OCI-M2 (cell line): ENCODE measurements around the gene MGST2.

ENCODE experiments used
- DNase-seq: peaks from one replicate; lab custom pipeline; 2025; ENCODE audit not compliant: unreplicated experiment; lab: John Stamatoyannopoulos, UW

Gene MGST2

GRCh38 chr4:139643042-139643895, 22.4 kb upstream of the MGST2 start:
- DNase-seq = no peak

DNA sequence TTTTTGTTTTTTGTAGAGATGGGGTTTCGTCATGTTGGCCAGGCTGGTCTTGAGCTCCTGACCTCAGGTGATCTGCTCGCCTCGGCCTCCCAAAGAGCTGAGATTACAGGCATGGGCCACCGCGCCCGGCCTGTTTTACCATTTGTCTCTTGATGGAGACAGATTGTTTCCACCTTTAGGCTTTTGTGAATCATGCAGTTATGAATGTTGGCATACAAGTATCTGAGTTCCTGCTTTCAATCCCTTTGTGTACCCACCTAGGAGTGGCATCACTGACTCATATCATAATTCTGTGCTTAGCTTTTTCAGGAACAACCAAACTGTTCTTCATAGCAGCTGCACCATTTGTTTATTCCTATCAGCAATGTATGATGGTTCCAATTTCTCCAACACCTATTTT, 20.2 kb upstream of the MGST2 start:
- no peak for DNase-seq

DNA sequence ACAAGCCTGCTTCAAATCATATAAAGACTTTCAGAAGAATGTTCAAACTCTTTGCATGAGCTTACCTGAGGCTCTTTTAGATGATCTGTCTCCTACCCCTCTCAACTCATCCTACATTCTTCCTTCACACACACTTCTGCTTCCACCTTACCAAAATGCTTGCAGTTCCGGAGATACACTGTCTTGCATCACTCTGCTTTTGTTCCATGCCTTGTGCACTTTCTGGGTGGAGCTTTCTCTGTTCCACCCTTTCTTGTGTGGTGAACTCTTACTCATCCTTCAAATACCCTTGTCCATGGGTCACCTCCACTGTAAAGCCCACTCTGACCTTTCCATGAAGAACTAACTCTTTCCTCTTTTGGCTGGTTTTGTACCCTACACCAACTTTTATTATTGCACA, 18.4 kb upstream of the MGST2 start:
- no peak for DNase-seq

- DNase-seq = no peak
Observed at GRCh38 chr4:139647952-139648351, 17.7 kb upstream of the MGST2 start.

GRCh38 chr4:139651282-139652194, 14.1 kb upstream of the MGST2 start:
- DNase-seq = no peak

DNA sequence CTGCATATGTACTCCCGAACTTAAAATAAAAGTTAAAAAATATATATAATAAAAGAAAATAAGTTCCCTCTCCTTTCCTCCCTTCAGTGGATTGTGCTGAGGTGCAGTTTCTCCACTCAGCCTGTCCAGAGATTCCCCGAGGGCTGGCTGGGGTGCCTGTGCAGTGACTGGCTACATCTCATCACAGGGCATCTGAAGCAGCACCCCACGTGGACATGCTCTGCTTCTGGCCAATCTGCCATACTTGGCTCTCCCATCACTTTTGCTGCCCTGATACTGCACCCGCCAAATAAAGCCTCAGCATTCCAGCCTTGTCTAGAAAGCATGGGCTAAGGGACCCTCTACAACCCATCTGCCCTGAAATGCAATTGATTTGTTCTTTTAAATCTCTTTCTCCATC, 11.1 kb upstream of the MGST2 start:
- DNase-seq = no peak

DNA sequence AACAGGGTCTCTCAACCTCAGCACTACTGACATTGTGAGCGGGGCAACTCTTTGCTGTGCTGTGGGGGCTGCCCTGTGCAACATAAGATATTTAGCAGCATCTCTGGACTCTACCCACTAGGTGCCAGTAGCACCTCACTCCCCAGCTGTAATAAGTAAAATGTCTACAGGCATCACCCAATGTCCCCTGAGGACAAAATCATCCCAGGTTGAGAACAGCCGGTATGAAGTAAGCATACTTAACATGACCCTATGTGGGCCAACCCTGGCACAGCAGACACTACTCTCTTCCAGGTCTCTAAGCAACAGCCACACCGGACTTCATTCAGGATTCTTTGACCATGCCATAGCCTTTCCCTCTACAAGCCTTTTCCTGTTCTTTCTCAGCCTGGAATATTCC, 10.5 kb upstream of the MGST2 start:
- no peak for DNase-seq

GRCh38 chr4:139656614-139657486, 8.8 kb upstream of the MGST2 start:
- DNase-seq = peak; percentile 12

DNA sequence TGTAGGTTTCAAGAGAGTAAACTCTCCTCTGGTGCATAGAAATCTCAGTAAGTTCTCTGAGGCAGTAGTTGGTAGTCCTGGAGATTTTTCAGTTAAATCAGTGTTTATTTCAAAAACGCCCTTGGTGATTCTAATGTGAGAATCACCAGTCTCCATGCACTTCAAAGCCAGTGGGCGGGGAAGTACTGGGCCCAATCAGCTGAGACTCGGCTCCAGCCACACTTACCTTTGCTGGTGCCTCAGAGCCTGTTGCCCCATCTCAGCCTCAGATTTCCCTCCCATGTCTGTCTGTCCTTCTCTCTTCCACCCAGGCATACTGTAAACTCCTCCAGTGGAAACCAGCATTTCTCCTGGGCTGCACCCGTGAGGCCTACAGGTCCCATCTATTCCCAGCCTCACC, 7.4 kb upstream of the MGST2 start:
- DNase-seq = no peak

- no peak for DNase-seq
Observed at GRCh38 chr4:139658586-139659382, 6.8 kb upstream of the MGST2 start.

GRCh38 chr4:139659735-139660424, 5.7 kb upstream of the MGST2 start:
- no peak for DNase-seq

DNA sequence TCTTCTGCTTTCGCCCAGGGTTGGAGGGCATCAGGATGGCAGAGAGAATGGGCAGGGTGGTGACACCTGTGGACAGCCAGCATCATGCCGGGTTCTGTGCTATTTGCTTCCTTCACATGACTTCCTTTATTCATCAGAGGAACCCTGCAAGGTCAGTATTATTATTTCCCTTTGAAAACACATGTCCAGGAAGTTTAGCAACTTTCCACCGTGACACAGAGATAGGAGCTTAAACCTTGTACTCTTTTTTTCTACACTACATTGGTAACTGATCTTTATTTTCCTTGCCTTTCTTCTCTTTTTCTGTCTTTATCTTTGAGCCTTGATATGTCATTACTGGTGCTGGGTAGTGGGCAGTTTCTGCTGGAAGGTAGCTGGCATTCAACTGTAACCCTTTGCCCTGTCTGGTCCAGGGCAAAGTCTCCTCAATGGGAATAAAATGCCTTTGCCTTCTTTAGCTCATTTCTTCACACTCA, 5.0 kb upstream of the MGST2 start:
- DNase-seq = no peak

GRCh38 chr4:139663561-139664138, 2.0 kb upstream of the MGST2 start:
- DNase-seq = no peak

DNA sequence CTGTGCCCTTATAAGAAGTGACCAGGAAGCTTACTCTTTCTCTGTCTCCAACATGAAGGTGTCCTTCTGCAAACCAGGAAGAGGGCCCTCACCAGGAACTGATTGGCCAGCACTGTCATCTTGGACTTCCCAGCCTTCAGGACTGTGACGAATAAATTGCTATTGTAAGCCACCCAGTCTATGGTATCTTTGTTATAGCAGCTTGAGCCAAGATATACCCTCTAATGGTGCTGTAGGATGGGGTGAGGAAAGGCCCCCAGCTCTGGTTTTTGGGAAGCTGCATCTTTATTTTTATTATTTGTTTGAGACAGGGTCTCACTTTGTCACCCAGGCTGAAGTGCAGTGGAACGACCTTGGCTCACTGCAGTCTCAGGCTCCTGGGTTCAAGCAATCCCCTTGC, 1.2 kb upstream of the MGST2 start:
- DNase-seq = no peak

- DNase-seq = no peak
Observed at GRCh38 chr4:139665079-139665689, 435 bp upstream of the MGST2 start.

GRCh38 chr4:139666735-139667281, 1.2 kb downstream of the MGST2 start:
- no peak for DNase-seq

- DNase-seq = no peak
Observed at GRCh38 chr4:139668036-139668435, 2.4 kb downstream of the MGST2 start.

DNA sequence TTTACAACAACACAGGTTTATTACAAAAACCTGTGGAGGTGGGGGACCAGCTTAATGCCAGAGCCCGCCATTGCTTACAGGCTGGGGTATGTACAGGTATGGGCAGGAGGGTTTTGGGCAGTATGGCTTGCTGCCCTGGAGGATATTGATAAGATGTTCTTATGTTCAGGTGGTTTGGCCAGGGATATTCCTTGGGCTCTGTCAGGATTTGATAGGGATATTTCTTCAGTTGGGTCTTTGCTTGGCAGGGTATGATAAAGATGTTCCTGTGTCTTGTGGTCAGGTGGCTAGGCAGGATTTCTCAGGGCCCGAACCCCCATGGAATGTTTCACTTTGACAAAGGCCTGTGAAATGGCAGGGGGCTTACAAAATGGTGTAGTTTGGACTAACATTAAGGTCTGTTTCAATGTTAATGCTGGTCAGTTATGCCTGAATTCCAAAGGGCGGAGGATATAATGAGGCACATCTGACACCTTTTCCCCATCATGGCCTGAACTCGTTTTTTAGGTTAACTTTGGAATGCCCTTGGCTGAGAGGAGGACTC, 3.1 kb downstream of the MGST2 start:
- DNase-seq = no peak
